Activated B cell treated with CpG ODN at 0.5 μM for 24 hours (primary cell): ENCODE data around the gene ARHGAP35. TPM values are rescaled to one million over a fixed set of nuclear protein-coding genes. Genes with fewer than 3 reads are reported as not detected.
A peak's percentile ranks its signal among the peaks of the same experiment; 100 is the strongest.

Source experiments
- ATAC-seq: fragments of 200-7000 bp; cut with Tn5 transposase; one replicate; pipeline ENCODE4 v1.10.0; 2021; ENCODE audit warnings: low read depth, mild to moderate bottlenecking, moderate library complexity
- CTCF ChIA-PET: fragments of 350-600 bp; sonication (Branson Sonifier 250); formaldehyde crosslinking; loops from one replicate; lab custom pipeline; 2021; ENCODE audit warnings: antibody characterized with exemption; lab: Charles Lee
- POLR2A ChIA-PET: fragments of 350-600 bp; sonication (Branson Sonifier 250); formaldehyde crosslinking; loops from one replicate; lab custom pipeline; 2021; ENCODE audit warnings: antibody characterized with exemption; lab: Charles Lee
- DNase-seq: peaks from one replicate; pipeline ENCODE4 v3.0.0; 2022
- H3K27ac Mint-ChIP-seq: one replicate; pipeline ENCODE4 v1.8.0; 2020; ENCODE audit warnings: mixed read lengths
- H3K27me3 Mint-ChIP-seq: one replicate; pipeline ENCODE4 v1.8.0; 2021; ENCODE audit warnings: mixed read lengths
- H3K36me3 Mint-ChIP-seq: one replicate; pipeline ENCODE4 v1.8.0; 2021; ENCODE audit warnings: low read depth, mixed read lengths
- H3K4me1 Mint-ChIP-seq: one replicate; pipeline ENCODE4 v1.8.0; 2021; ENCODE audit warnings: mixed read lengths
- H3K4me3 Mint-ChIP-seq: one replicate; pipeline ENCODE4 v1.8.0; 2020; ENCODE audit warnings: mild to moderate bottlenecking, mixed read lengths
- H3K9me3 Mint-ChIP-seq: one replicate; pipeline ENCODE4 v1.8.0; 2020; ENCODE audit warnings: mixed read lengths
- intact Hi-C: fragments of 100-400 bp; cut with micrococcal nuclease; formaldehyde crosslinking; loops from one replicate; pipeline ENCODE4 v1.15.1; 2024
- total RNA-seq: library from RNA; stranded (reverse); gene quantifications from 2 replicates; pipeline ENCODE4 v1.2.3, GENCODE V29; 2022
- TF ChIP-seq, protein P1 (sequence below): fragments of 200-600 bp; IDR thresholded peaks from one replicate; pipeline ENCODE4 v1.8.0; 2022; ENCODE audit warnings: antibody characterized with exemption, mild to moderate bottlenecking

The ARHGAP35 gene
- total RNA-seq, 1 donor from 2014 or later: 25.6 TPM

DNA sequence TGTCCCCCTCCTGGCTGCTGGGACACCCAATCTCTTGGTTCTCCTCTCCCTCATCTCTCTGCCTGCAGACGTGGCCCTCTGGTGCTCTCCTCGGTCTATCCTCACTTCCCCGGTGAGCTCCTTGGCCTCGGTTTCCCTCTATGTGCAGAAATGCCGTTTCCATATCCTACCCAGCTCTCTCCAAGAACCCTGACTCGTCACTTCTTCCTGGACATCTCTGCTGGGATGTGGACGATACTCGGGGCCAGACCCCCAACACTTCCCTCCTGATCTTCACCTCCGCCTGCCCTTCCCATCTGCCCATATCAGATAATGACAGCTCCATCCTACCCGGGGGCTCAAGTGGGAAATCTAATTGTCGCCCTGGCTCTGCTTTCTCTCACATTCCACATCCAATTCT is 18.0 kb upstream of the ARHGAP35 start:
- ATAC-seq (no peak), DNase-seq (no peak)
- H3K4me1 Mint-ChIP-seq: peaks cover 19% of the 10 kb centered on the region
- H3K36me3 Mint-ChIP-seq: peaks cover 49% of the 10 kb centered on the region
- intact Hi-C loops: loop anchor here (10.0 kb wide), 1 partner anchor 318 kb away; no protein-coding TSS in a partner anchor
- POLR2A ChIA-PET: no interaction called here
- H3K27ac Mint-ChIP-seq: no peak overlapping the region
- H3K9me3 Mint-ChIP-seq: no peaks in the 10 kb centered on the region
- H3K27me3 Mint-ChIP-seq: no peaks in the 10 kb centered on the region
- TF ChIP-seq, protein P1, sequence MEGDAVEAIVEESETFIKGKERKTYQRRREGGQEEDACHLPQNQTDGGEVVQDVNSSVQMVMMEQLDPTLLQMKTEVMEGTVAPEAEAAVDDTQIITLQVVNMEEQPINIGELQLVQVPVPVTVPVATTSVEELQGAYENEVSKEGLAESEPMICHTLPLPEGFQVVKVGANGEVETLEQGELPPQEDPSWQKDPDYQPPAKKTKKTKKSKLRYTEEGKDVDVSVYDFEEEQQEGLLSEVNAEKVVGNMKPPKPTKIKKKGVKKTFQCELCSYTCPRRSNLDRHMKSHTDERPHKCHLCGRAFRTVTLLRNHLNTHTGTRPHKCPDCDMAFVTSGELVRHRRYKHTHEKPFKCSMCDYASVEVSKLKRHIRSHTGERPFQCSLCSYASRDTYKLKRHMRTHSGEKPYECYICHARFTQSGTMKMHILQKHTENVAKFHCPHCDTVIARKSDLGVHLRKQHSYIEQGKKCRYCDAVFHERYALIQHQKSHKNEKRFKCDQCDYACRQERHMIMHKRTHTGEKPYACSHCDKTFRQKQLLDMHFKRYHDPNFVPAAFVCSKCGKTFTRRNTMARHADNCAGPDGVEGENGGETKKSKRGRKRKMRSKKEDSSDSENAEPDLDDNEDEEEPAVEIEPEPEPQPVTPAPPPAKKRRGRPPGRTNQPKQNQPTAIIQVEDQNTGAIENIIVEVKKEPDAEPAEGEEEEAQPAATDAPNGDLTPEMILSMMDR: no peak
- no peak overlapping the region for H3K4me3 Mint-ChIP-seq
- CTCF ChIA-PET: interaction anchor here (5.5 kb wide), 1 partner anchor 87 kb away, joined by 120 read pairs; no protein-coding TSS in a partner anchor

DNA sequence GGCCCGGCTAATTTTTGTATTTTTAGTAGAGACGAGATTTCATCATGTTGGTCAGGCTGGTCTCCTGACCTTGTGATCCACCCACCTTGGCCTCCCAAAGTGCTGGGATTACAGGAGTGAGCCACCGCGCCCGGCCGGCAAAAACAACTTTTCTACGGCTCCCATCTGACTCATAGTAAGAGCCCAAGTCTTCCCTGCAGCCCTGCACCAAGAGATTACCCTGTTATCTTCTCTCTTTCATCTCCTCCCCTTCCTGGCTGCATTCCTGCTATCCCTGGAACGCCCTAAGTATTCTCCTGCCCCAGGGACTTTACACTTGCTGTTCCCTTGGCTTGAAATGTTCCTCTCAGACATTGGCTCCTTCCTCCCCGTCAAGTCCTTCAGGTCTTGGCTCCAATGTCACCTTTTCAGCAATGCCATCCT is 16.7 kb upstream of the ARHGAP35 start:
- ChIA-PET CTCF (interaction anchor here (1.1 kb wide), 1 partner anchor 169 kb away, joined by 3 read pairs; no protein-coding TSS in a partner anchor), POLR2A (interaction anchor here (0.6 kb wide), 1 partner anchor 10 kb away, joined by 5 read pairs; no protein-coding TSS in a partner anchor)
- intact Hi-C loops: loop anchor here (10.0 kb wide), 1 partner anchor 319 kb away; no protein-coding TSS in a partner anchor
- DNase-seq (no peak), ATAC-seq (no peak)
- Mint-ChIP-seq H3K9me3 (no peaks in the 10 kb centered on the region), H3K27ac (no peak overlapping the region), H3K4me3 (no peak overlapping the region), H3K4me1 (peaks cover 20% of the 10 kb centered on the region), H3K36me3 (peaks cover 42% of the 10 kb centered on the region), H3K27me3 (no peaks in the 10 kb centered on the region)
- TF ChIP-seq, protein P1: no peak

DNA sequence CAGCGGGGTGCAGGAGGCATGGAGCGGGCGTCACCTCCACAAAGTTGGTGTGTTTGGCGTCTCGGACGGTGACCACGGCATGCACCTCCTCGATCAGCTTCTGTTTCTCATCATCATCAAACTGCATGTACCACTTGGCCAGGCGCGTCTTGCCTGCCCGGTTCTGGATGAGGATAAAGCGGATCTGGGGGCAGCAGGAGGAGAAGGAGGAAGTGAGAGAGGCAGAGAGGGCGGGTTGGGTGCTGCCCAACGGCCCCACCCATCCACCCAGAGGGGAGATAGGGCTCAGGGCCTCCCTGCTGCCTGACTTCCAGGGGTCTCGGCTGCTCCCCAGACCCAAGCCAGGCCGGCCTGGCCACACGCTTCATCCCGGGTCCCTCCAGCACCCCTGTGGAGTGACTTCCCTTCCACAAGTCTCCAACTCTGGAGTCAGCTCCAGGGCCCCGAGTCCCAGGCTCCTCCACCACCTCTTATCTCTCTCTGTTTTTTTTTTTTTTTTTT is 14.8 kb upstream of the ARHGAP35 start:
- H3K4me1 Mint-ChIP-seq: peaks cover 34% of the 10 kb centered on the region
- peak overlapping the region; percentile 47 for H3K4me3 Mint-ChIP-seq
- POLR2A ChIA-PET: interaction anchor here (0.7 kb wide), 1 partner anchor 22 kb away, joined by 5 read pairs; no protein-coding TSS in a partner anchor
- H3K36me3 Mint-ChIP-seq: peaks cover 39% of the 10 kb centered on the region
- TF ChIP-seq, protein P1: no peak
- no peaks in the 10 kb centered on the region for H3K27me3 Mint-ChIP-seq
- intact Hi-C loops: loop anchor here (10.0 kb wide), 1 partner anchor 321 kb away; no protein-coding TSS in a partner anchor
- no peaks in the 10 kb centered on the region for H3K9me3 Mint-ChIP-seq
- ATAC-seq: no peak
- DNase-seq: peak; percentile 23
- CTCF ChIA-PET: interaction anchor here (2.0 kb wide), 1 partner anchor 88 kb away, joined by 8 read pairs; no protein-coding TSS in a partner anchor
- peak overlapping the region; percentile 63 for H3K27ac Mint-ChIP-seq

DNA sequence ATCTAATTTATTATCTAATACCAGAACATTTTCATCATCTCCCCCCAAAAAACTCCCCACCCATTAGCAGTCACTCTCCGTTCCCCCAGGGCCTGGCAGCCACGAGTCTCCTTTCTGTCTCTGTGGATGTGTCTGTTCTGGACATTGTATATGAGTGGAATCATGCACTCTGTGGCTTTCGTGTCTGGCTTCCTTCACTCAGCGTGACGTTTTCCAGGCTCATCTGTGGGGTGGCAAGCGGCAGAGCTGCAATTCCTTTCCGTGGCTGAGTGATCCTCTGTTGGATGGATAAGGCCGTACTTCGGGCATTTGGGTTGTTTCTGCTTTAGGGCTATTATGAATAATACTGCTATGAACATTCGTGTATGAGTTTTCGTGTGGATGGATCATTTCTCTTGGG is 13.3 kb upstream of the ARHGAP35 start:
- Mint-ChIP-seq H3K9me3 (no peaks in the 10 kb centered on the region), H3K27ac (no peak overlapping the region), H3K4me1 (peaks cover 34% of the 10 kb centered on the region), H3K27me3 (no peaks in the 10 kb centered on the region), H3K36me3 (peaks cover 27% of the 10 kb centered on the region), H3K4me3 (no peak overlapping the region)
- intact Hi-C loops: loop anchor here (10.0 kb wide), 1 partner anchor 323 kb away; no protein-coding TSS in a partner anchor
- DNase-seq (no peak), ATAC-seq (no peak)
- ChIA-PET CTCF (interaction anchor here (1.2 kb wide), 1 partner anchor 94 kb away, joined by 3 read pairs; no protein-coding TSS in a partner anchor), POLR2A (interaction anchor here (0.6 kb wide), 2 partner anchors 9 to 82 kb away, joined by 3 to 4 read pairs; no protein-coding TSS in a partner anchor)
- TF ChIP-seq, protein P1: no peak

DNA sequence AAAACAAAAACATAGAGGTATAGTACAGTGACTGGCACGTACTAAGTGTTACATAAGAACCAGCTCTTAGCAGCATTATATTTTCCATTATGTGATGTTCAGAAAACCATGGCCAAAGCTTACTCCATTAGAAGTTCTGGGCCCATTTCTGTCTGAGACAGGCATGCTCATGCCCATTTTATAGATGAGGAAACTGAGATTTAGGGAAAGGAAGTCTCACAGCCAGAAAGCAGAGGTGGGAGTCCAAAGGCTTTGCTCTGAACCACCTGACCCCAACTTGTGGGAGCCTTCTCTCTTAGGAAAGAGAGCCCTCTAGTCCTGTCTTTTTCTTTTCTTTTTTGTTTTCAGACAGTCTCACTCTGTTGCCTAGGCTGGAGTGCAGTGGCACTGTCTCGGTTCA is 12.4 kb upstream of the ARHGAP35 start:
- POLR2A ChIA-PET: interaction anchor here (0.6 kb wide), 1 partner anchor 82 kb away, joined by 4 read pairs; no protein-coding TSS in a partner anchor
- DNase-seq: no peak
- Mint-ChIP-seq H3K9me3 (no peaks in the 10 kb centered on the region), H3K27me3 (no peaks in the 10 kb centered on the region), H3K4me1 (peaks cover 34% of the 10 kb centered on the region), H3K27ac (no peak overlapping the region), H3K4me3 (no peak overlapping the region), H3K36me3 (peaks cover 18% of the 10 kb centered on the region)
- CTCF ChIA-PET: no interaction called here
- intact Hi-C loops: loop anchor here (10.0 kb wide), 1 partner anchor 324 kb away; no protein-coding TSS in a partner anchor
- TF ChIP-seq, protein P1: no peak
- no peak for ATAC-seq
